Ectodermal cell (in vitro differentiated cells): Measurements from ENCODE around the gene EFHB.
"Not testable (repeated sequence)": the region's sequence is repeated elsewhere in the genome, so short reads cannot be mapped to it uniquely, and the experiment has no call there.

Experiments used
- H3K27ac ChIP-seq: 2 replicates; pipeline ENCODE4 v1.7.0; 2013; ENCODE audit warnings: mild to moderate bottlenecking, low read depth, low read length; ENCODE audit not compliant: insufficient read depth, poor library complexity, severe bottlenecking
- H3K27me3 ChIP-seq: 2 replicates; pipeline ENCODE4 v1.7.0; 2013; ENCODE audit warnings: mild to moderate bottlenecking, low read length; ENCODE audit not compliant: insufficient read depth, control insufficient read depth, poor library complexity, severe bottlenecking
- H3K36me3 ChIP-seq: one replicate; pipeline ENCODE4 v1.7.0; 2013; ENCODE audit warnings: low read length; ENCODE audit not compliant: control insufficient read depth, insufficient read depth
- H3K4me1 ChIP-seq: one replicate; pipeline ENCODE4 v1.7.0; 2013; ENCODE audit warnings: low read length; ENCODE audit not compliant: control insufficient read depth, insufficient read depth
- H3K4me3 ChIP-seq: 2 replicates; pipeline ENCODE4 v1.7.0; 2013; ENCODE audit warnings: low read depth, low read length, control low read depth; ENCODE audit not compliant: insufficient read depth
- H3K9me3 ChIP-seq: 2 replicates; pipeline ENCODE4 v1.7.0; 2013; ENCODE audit warnings: mild to moderate bottlenecking, low read length, moderate library complexity; ENCODE audit not compliant: control insufficient read depth
- WGBS, 2 experiments: methylation state at CpG; one replicate each; pipeline ENCODE4 v1.1.7; 2013; ENCODE audit warnings: missing lambda C conversion rate in 2 of 2; 5-methylcytosine and 5-hydroxymethylcytosine counted together

EFHB gene

DNA sequence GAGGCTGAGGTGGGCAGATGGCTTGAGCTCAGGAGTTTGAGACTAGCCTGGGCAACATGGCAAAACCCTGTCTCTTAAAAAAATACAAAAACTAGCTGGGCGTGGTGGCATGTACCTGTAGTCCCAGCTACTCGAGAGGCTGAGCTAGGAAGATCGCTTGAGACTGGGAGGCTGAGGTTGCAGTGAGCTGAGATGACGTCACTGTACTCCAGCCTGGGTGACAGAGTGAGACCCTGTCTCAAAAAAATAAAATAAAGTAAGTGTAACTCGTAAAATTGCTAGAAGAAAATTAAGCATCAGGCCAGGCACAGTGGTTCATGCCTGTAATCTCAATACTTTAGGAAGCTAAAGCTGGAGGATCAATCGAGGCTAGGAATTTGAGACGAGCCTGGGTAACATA, 34.2 kb downstream of the EFHB start:
- WGBS, 2 experiments: 88 to 93% methylated on average over 5 to 6 of the region's 7 CpGs
- H3K27ac ChIP-seq: not testable (repeated sequence)

DNA sequence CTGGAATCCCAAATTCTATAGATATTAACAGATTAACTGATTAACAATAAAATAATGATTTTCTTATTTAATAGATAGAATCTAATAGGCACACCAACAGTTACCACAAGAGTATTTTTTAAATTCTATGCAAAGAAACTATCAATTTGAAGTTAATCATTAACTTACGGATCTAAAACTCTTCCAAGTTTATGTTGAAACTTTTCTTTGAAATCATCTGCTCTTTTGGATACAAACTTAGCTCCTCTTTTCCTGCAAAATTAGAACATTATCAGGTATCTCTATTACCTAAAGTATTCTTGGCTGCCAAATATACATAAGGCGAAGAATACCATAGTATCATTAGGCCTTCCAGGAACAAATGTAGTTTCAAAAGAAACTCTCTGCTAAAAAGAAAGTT, 34.8 kb downstream of the EFHB start:
- 98 to 100% methylated on average over 1 to 2 of the region's 2 CpGs for WGBS, 2 experiments

More for the DNA sequence above, 34.2 kb downstream of the EFHB start:
- not testable (repeated sequence) for H3K4me3 ChIP-seq, H3K36me3 ChIP-seq, H3K27me3 ChIP-seq, H3K4me1 ChIP-seq, H3K9me3 ChIP-seq

DNA sequence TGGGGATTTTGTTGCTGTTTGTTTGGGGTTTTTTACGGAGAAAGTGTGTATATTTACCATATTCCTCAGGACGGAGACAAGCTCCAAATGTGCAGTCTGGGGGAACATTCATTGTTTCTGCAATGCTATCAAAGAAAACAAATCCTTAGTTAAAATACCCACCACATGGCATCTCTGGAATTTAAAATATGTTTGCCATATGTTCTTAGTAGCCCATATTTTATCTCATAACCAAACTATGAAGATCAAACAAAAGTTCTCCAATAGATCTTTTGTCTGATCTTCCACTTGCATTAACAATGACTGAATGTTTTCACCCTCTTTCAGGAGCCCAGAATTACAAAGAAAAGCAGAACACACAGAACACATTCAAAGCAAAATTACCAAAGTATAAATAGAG, 35.3 kb downstream of the EFHB start:
- Histone ChIP-seq H3K27me3 (no peaks in the 10 kb centered on the region), H3K27ac (no peak overlapping the region), H3K36me3 (no peaks in the 10 kb centered on the region), H3K9me3 (no peaks in the 10 kb centered on the region), H3K4me3 (no peak overlapping the region), H3K4me1 (no peaks in the 10 kb centered on the region)
- 88 to 100% methylated on average over 1 to 2 of the region's 2 CpGs for WGBS, 2 experiments

More for the DNA sequence above, 34.8 kb downstream of the EFHB start:
- Histone ChIP-seq H3K36me3 (no peaks in the 10 kb centered on the region), H3K4me1 (no peaks in the 10 kb centered on the region), H3K27ac (no peak overlapping the region), H3K9me3 (no peaks in the 10 kb centered on the region), H3K27me3 (no peaks in the 10 kb centered on the region), H3K4me3 (no peak overlapping the region)

DNA sequence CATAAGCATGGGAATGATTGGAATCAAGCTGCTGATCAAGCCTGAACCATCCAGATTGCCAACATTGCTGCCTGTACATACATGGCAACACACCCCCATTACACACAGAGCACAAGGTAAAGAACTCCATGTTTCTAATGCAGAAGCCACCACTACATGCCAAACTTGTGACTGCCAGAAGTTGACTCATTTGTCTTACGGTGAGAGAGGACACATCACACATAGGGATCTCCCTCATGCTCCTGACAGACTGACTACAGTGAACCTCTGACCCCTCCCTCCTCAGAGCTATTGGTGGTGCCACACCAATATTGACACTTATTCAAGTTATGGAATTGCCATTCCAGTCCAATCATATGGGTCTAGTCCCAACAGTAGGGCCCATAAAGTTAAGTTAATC, 42.3 kb downstream of the EFHB start:
- H3K9me3 ChIP-seq: no peaks in the 10 kb centered on the region
- no peaks in the 10 kb centered on the region for H3K36me3 ChIP-seq
- H3K4me1 ChIP-seq: no peaks in the 10 kb centered on the region
- H3K4me3 ChIP-seq: no peak overlapping the region
- no peaks in the 10 kb centered on the region for H3K27me3 ChIP-seq
- WGBS, 2 experiments: 93% methylated on average over 1 of the region's 1 CpG
- H3K27ac ChIP-seq: no peak overlapping the region

DNA sequence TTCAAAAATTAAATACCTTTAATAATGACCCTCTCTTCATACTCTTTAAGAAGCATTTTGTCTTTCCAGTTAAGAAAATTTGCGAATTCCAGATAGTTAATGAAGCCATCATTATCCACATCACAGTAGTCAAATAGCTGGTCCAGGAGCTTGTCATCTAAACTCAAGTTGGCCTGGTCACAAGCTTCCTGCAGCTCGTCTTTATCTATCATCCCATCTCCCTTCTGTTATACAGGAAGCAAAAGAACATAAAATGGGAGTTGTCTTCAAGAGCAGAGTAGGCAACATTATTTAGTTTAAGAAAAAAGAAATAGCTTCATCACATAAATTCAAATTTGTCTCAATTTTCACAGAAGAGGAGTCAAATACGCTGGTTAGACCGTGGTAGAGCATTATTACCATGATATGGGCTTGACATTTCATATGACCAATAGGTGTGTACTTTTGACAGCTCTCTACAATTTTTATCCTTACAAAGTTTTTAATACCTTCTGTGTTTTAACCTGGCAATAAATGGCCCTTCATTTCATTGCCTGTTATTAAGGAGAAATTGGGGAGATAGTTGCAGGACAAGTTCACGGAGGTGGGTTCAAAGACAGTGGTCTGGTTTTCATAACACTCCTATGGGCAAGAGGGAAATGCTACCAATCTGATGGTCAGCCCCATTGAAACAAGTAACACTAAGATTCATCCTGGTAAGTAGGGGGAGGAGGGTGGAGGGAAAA, 45.4 kb downstream of the EFHB start:
- Histone ChIP-seq H3K9me3 (no peaks in the 10 kb centered on the region), H3K36me3 (no peaks in the 10 kb centered on the region), H3K27me3 (no peaks in the 10 kb centered on the region), H3K4me1 (no peaks in the 10 kb centered on the region), H3K4me3 (no peak overlapping the region), H3K27ac (no peak overlapping the region)
- 95 to 97% methylated on average over 5 of the region's 5 CpGs for WGBS, 2 experiments

DNA sequence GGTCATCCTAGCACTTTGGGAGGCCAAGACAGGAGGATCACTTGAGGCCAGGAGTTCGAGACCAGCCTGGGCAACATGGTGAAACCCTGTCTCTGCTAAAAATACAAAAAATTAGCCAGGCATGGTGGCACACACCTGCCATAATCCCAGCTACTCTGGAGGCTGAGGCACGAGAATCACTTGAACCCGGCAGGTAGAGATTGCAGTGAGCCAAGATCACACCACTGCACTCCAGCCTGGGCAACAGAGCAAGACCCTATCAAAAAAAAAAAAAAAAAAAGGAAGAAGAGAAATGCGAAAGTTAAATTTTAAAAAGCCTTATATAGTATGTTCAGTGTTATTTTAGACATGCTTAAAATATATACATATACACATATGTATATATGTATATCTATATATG, 46.9 kb downstream of the EFHB start:
- H3K4me1 ChIP-seq, H3K4me3 ChIP-seq, H3K9me3 ChIP-seq, H3K36me3 ChIP-seq, H3K27ac ChIP-seq, H3K27me3 ChIP-seq: not testable (repeated sequence)
- 83 to 97% methylated on average over 3 of the region's 4 CpGs for WGBS, 2 experiments

DNA sequence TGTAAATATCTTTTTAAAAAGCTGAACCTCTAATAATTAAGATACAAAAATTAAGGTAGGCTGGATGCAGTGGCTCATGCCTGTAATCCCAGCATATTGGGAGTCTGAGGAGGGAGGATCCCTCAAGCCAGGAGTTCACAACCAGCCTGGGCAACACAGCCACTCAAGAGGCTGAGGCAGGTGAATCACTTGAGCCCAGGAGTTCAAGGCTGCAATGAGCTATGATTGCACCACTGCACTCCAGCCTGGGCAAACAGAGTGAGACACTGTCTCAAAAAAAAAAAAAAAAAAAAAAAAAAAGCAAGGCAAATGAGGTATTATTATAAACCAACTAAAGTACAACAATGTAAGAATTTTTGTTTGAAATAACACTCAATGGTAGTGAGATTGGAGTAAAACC, 47.6 kb downstream of the EFHB start:
- Histone ChIP-seq H3K27me3 (no peaks in the 10 kb centered on the region), H3K4me3 (no peak overlapping the region), H3K27ac (no peak overlapping the region), H3K4me1 (no peaks in the 10 kb centered on the region), H3K9me3 (no peaks in the 10 kb centered on the region), H3K36me3 (no peaks in the 10 kb centered on the region)

DNA sequence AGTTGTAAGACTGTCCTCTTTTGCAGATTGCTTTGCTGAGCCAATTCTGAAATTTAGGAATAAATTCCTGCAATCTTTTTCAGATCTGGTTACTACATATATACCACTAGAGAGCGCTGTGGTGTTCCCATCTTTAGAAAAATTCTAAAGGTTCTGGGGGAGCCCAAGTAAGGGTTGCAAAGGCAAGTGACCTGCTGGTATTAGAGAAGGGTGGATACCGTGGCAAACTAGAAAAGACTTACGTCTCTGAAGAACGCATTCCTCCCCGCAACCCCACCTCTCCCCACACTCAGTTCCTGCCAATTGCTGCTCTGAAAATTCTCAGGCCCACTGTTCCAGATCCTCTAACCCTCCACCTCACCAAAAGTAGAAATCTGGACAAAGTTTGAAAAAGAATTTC, 48.5 kb downstream of the EFHB start:
- Histone ChIP-seq H3K4me3 (no peak overlapping the region), H3K27me3 (no peaks in the 10 kb centered on the region)
- 25 to 40% methylated on average over 4 to 5 of the region's 5 CpGs for WGBS, 2 experiments

DNA sequence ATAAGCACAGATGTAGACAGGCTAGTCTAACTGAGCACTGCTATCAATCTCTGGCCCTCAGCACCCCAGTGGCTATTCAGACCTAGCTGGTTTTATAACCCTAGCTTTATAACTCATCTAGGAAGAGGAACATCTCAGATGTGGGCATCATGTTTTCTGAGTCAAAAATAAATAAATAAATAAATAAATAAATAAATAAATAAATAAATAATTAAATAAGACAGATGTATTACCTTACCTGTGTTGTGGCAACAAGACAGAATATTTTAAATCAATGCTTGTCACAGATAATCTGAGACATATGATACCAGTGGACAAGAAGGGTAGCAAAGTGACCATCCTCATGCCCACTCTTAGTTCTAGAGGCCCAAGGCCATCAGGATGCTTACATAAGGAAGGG, 52.2 kb downstream of the EFHB start:
- no peaks in the 10 kb centered on the region for H3K4me1 ChIP-seq
- H3K4me3 ChIP-seq: no peak overlapping the region
- H3K27ac ChIP-seq: no peak overlapping the region
- H3K36me3 ChIP-seq: no peaks in the 10 kb centered on the region
- no peaks in the 10 kb centered on the region for H3K27me3 ChIP-seq
- no peaks in the 10 kb centered on the region for H3K9me3 ChIP-seq

More for the DNA sequence above, 48.5 kb downstream of the EFHB start:
- H3K27ac ChIP-seq: no peak overlapping the region
- no peaks in the 10 kb centered on the region for H3K9me3 ChIP-seq
- H3K4me1 ChIP-seq: no peaks in the 10 kb centered on the region
- no peaks in the 10 kb centered on the region for H3K36me3 ChIP-seq

DNA sequence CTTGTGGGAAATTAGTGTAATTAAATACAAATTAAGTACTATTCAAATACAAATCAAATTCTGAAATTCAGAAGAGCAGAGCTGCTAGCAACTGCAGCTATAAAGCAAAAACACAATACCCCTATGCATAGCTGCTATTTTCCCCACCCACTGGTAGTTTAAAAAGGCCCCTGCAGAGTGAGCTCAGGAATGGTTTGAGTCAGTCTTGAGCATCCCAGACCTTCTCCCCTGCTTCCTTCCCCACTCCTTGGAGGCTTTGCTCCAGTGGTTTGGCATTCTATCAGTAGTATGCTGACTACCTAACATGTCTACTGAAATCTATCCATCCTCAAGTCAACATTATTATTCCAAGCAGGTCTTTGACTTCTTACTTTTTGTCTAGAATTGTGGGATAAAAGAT, 53.0 kb downstream of the EFHB start:
- Histone ChIP-seq H3K36me3 (no peaks in the 10 kb centered on the region), H3K27me3 (no peaks in the 10 kb centered on the region), H3K4me1 (no peaks in the 10 kb centered on the region), H3K27ac (no peak overlapping the region), H3K9me3 (no peaks in the 10 kb centered on the region), H3K4me3 (no peak overlapping the region)

DNA sequence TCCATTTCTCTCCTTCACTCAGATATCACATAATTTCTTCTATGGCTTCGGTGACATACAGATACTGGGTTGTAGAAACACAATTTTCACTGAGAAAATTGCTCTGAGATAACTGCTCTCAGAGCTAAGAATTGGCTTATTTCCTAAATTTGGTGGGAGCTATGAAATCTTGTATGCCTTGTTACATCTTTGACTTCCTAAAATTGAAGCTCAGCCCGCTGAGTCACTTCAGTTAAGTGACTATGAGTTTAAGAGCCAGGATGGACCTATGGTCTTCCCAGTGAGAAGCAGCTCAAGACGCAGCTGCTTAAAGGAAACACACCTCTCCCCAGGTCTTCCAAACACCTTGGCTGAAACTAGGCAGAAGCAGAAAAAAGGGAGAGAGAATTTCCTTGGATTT, 56.4 kb downstream of the EFHB start:
- H3K4me1 ChIP-seq: no peaks in the 10 kb centered on the region
- no peaks in the 10 kb centered on the region for H3K27me3 ChIP-seq
- H3K27ac ChIP-seq: no peak overlapping the region
- H3K9me3 ChIP-seq: no peaks in the 10 kb centered on the region
- H3K4me3 ChIP-seq: no peak overlapping the region
- no peaks in the 10 kb centered on the region for H3K36me3 ChIP-seq
- 92 to 98% methylated on average over 3 of the region's 3 CpGs for WGBS, 2 experiments
